ENCODE measurements around the gene MRPL50.
"Not testable (repeated sequence)": the region's sequence is repeated elsewhere in the genome, so short reads cannot be mapped to it uniquely, and the experiment has no call there.

Gene MRPL50

GRCh38 chr9:101417977-101418376 lies 19.6 kb upstream of the MRPL50 start:
- DNase-seq (ENCODE audit: low spot score), result no peak

DNA sequence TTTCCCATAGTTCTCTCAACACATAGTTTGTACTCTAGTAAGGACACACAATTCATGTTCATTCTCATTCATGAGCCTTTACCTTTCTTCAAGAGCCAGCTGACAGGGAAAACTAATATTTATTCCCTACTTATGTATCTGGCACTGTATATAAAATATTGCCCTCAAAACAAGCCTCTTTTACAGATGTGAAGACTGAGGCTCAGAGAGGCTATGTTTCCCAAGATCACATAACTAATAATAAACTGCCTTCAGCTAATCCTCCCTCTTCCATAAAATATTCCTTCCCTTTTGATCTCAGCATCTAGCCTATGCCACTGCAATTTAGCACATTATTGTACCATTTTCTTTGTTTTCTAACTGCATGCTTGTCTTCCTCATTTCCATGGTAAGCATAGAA lies 19.0 kb upstream of the MRPL50 start:
- no peak for DNase-seq (ENCODE audit: low spot score)

DNA sequence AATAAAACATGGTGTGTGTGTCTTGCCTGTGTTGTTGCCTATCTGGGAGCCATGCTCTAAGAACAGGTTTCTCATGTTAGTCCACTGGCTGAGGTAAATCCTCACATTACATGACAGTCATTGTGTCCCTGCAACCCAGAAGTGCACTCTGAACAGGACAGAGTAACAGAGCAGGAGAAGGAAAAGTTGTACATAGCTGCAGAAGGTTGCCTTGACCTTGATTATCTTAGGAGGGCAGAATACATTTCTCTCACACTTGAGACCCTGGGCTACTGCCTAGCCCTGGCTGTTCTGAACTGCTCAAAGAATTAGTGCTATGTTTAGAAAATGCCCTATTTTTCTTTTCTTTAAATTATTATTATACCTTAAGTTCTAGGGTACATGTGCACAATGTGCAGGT lies 17.2 kb upstream of the MRPL50 start:
- no peak for DNase-seq (ENCODE audit: low spot score)

- no peak for DNase-seq (ENCODE audit: low spot score)
These were observed 16.4 kb upstream of the MRPL50 start for GRCh38 chr9:101414839-101415238.

DNA sequence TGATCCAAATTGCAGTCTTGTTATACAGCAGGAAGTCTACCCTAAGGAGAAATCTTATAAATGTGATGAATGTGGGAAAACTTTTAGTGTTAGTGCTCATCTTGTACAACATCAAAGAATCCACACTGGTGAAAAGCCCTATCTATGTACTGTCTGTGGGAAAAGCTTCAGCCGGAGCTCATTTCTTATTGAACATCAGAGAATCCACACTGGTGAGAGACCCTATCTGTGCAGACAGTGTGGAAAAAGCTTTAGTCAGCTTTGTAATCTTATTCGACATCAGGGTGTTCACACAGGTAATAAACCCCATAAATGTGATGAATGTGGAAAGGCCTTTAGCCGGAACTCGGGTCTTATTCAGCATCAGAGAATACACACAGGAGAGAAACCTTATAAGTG lies 10.7 kb upstream of the MRPL50 start:
- no peak for DNase-seq (ENCODE audit: low spot score)

GRCh38 chr9:101408374-101409078 lies 10.1 kb upstream of the MRPL50 start:
- DNase-seq (ENCODE audit: low spot score), result no peak

DNA sequence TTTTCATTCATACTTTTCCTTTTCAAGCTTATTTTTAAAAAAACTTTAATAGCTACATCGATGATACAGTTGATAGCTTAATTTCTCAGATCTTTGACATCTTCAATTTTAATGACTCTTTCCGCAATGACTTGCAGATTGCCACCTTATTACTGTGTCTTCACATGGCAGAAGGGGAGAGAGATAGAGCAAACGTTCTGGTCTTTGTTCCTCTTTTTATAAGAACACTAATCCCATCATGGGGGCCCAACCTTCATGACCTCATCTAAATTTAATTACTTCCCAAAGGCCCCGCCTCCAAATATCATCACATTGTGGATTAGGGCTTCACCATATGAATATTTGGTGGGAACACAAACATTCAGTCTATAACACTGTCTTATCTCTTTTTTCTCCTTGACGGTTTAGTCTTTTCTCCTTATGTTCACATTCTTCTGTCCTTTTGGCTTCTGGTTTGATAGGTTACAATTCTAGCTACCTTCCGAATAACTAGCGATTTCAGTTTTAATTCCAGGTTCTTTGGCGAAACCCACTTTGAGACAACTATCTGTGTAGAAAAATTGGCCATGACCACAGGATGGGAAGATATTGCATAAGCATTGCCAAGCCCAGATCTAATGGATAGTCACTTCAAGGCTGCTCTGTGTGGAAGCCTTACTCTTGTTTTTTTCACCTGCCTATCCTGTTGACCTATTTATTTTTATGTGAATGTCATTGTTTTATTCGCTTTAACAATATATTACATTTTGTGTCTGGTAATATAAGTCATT lies 5.3 kb upstream of the MRPL50 start:
- no peak for DNase-seq (ENCODE audit: low spot score)

GRCh38 chr9:101400120-101400519 lies 1.7 kb upstream of the MRPL50 start:
- DNase-seq (ENCODE audit: low spot score), result no peak

GRCh38 chr9:101399643-101399970 lies 1.2 kb upstream of the MRPL50 start:
- DNase-seq (ENCODE audit: low spot score), result no peak

DNA sequence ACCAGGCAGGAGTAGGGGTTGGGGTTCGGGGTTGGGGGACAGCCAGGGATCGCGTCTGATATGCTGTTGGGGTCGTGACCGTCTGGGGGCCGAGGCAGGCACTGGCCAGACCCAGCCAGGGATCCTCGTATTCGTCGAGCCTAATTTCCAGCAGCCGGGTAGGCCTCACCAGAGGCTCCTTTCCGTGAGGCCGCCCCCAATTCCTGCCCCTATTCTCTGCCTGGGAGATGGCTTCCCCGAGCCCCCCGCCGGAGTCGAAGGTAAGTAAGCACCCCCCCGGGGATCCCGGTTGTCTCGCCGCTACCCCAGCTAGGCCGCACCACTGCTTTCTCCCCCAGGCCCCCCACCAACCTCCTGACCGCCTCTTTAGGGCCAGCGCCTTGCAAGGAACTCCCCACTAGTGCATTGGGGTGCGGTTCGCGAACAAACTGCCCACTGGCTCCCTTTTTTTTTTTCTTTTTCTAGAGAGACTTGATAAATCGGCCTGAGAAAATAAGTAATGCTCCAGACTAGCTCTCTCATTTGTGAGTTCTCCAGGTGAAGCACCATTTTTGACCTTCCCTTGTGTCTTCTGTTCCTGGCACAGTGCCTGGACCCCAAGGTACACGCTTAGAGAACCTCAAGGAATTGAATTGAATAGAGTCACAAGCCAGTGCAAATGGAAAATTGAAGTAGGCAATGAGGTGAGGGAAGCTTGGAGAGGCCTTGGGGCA lies 668 bp upstream of the MRPL50 start:
- DNase-seq (ENCODE audit: low spot score), result no peak

DNA sequence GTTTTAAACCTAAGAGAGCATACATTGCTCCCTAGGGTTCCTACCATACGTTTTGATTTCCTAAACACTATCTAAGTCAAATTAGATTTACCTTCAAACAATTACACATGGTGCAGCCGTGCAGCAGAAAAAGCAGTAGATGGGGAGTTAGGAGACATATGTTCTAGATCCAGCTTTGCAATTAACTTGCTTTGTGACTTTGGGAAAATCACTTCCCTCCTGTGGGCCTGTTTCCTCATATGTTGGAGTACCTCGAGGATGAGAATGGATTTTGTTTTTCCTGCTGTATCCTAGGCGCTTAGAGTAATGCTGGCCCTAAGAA lies 711 bp downstream of the MRPL50 start:
- DNase-seq (ENCODE audit: low spot score), result no peak

- no peak for DNase-seq (ENCODE audit: low spot score)
These were observed 3.7 kb downstream of the MRPL50 start for GRCh38 chr9:101394687-101395086.

DNA sequence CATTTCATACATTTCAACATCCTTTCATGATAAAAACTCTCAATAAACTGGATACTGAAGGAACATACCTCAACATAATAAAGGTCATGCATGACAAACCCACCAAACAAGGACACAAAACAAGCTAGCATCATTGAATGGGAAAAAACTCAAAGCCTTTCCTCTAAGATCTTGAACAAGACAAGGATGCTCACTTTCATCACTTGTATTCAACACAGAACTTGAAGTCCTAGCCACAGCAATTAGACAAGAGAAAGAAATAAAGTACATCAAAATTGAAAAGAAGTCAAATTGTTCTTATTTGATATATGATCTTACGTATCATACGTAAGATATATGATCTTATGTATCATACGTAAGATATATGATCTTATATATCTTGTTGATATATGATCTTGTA lies 5.3 kb downstream of the MRPL50 start:
- no peak for DNase-seq (ENCODE audit: low spot score)

GRCh38 chr9:101388507-101388993 lies 9.9 kb downstream of the MRPL50 start:
- DNase-seq (ENCODE audit: low spot score), result no peak

GRCh38 chr9:101387871-101388506 lies 10.4 kb downstream of the MRPL50 start:
- DNase-seq (ENCODE audit: low spot score), result peak; percentile 33

DNA sequence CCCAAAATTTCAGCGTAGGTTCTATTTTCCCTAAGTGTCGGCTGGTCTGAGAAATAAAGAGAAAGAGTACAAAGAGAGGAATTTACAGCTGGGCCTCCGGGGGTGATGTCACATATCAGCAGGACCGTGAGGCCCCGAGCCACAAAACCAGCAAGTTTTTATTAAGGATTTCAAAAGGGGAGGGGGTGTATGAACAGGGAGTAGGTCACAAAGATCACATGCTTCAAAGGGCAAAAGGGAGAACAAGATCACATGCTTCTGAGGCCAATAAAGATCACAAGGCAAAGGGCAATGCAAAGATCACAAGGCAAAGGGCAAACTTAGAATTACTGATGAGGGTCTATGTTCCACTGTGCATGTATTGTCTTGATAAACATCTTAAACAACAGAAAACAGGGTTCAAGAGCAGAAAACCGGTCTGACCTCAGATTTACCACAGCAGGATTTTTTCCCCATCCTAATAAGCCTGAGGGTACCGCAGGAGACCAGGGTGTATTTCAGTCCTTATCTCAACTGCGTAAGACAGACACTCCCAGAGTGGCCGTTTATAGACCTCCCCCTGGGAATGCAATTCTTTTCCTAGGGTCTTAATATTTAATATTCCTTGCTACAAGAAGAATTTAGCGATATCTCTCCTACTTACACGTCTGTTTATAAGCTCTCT lies 13.4 kb downstream of the MRPL50 start, which contains the start of gene BAAT:
TSS of gene BAAT (minus strand) at position 134 of the 664 bp plus-strand sequence. CDS start 13,602 bp downstream, outside the sequence.
- not testable (repeated sequence) for DNase-seq (ENCODE audit: low spot score)

DNA sequence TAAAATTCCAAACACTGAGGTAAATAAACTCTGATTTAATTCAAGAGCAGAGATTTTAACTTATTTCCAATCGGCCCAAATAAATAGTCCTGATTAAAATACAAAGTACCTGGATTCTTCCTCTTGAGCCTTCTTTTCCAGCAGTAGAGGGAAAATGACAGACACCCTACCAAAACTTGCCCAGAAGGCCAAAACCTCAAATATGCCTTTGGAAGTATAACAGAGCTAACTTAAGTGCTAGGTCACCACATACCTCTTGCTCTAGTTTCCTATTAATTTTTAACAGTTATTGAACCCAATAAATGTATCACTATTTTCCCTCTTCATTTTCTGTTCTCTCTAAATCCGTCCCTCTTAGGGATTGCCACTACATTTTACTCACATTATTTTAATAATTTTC lies 15.1 kb downstream of the MRPL50 start:
- no peak for DNase-seq (ENCODE audit: low spot score)

- no peak for DNase-seq (ENCODE audit: low spot score)
These were observed 16.5 kb downstream of the MRPL50 start for GRCh38 chr9:101381833-101382342.

- DNase-seq (ENCODE audit: low spot score), result no peak
These were observed 17.3 kb downstream of the MRPL50 start for GRCh38 chr9:101381118-101381517.

- no peak for DNase-seq (ENCODE audit: low spot score)
These were observed 18.1 kb downstream of the MRPL50 start for GRCh38 chr9:101380295-101380694.

GRCh38 chr9:101376111-101376848 lies 22.1 kb downstream of the MRPL50 start:
- DNase-seq (ENCODE audit: low spot score), result no peak

Data from CD4-positive, alpha-beta T cell treated with Interleukin-15 for 4 hours (primary cell).